Stimulated activated CD4-positive, alpha-beta T cell treated with anti-CD3 and anti-CD28 coated beads, Interleukin-4, amount 100 ng/mL, for 4 hours (primary cell): ENCODE results near the gene TMTC1.
"Not testable (repeated sequence)": the region's sequence is repeated elsewhere in the genome, so short reads cannot be mapped to it uniquely, and the experiment has no call there.

Experiments
- DNase-seq, 2 experiments: peaks; one replicate each; pipeline ENCODE4 v3.0.0-alpha.2; 2020

Gene TMTC1

DNA sequence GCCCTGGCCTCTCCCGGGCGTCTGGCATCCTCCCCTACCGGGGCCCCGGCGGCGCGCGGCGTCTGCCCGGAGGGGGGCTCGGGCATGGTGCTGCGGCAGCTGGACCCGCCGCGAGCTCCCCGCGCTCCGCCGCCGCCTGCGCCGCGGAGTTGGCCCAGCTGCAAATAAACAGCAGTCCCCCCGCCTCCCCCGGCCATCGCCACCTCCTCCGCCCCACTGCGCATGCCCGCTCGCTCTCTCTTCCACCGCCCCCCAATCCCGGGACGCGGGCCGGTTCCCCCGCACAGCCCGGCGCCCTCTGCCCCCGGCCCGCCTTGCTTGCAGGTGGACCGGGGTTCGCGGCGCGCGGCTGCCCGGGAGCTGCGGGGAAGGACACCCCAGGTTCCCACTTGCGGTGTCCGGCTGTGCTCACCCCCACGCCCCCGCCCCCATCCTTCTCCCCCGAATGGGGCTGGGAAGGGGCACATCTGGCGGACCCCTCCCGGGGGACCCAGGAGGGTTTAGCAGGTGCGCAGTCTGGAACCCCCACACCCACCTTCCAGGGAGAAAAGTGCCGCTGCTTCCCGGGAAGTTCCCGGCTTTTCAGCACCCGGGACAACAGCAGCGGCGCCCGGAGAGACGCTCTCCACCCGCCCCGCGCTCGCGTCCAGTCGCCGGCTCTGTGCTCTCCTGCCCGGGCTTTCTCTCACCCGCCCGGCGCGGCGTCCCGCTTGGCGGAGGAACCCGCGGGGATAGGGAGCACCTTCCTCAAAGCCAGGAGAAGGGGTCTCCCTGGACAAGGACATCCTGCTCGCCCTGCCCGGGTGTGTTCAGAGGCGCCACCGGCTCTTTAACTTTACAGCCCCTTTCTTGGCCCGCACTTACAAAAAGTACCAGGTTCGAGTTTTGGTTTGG, at the start of gene TMTC1:
Gene TMTC1 (minus strand): TSS at position 170 of the 894 bp plus-strand sequence. CDS start 191 bp downstream, outside the sequence.
- peak in 1 of 2 experiments; percentile 1 for DNase-seq

- DNase-seq: no peak
Measured at GRCh38 chr12:29831173-29831572, 47.4 kb upstream of the TMTC1 start.

DNA sequence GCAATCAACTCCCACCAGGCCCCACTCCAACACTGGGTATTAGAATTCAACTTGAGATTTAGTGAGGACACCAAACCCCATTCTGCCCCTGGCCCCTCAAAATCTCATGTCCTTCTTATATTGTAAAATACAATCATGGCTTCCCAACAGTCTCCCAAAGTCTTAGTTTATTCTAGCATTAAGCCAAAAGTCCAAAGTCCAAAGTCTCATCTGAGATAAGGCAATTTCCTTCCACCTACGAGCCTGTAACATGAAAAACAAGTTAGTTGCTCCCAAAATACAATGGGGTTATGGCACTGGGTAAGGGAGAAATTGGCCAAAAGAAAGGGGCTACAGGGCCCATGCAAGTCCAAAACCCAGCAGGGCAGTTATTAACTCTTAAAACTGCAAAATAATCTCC, 46.6 kb upstream of the TMTC1 start:
- DNase-seq: no peak

DNA sequence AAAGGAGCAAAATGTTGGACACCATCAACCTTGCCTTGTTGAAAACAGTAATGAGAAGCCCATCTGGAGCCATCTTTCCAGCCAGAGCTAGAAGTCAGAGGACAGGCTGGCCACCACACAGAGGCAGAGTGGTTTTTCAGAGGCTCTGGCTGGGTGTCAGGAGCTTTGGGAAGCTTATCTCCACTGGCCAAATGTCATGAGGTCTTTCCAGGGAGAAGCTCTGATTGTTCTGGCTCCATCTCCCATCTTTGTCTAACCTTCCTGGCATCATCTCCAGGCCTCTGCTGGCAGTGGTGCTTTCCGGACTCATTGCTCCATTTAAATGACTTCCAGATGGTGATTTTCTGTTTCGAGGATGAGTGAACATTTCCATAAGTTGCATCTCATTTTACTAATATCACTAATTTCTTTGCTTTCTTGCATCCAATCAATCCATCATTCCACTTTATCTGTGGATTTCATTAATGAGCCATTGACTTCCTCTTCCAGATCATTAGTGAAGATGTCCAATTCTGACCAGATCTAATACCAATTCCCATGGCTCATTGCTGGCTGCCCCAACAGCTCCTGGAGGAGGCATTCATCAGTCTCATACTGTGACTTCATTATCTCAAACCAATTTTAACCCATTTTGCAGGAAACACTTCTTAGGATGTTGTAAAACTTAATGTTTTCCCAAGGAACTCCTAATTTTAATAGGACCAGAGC, 35.3 kb upstream of the TMTC1 start:
- DNase-seq: no peak

DNA sequence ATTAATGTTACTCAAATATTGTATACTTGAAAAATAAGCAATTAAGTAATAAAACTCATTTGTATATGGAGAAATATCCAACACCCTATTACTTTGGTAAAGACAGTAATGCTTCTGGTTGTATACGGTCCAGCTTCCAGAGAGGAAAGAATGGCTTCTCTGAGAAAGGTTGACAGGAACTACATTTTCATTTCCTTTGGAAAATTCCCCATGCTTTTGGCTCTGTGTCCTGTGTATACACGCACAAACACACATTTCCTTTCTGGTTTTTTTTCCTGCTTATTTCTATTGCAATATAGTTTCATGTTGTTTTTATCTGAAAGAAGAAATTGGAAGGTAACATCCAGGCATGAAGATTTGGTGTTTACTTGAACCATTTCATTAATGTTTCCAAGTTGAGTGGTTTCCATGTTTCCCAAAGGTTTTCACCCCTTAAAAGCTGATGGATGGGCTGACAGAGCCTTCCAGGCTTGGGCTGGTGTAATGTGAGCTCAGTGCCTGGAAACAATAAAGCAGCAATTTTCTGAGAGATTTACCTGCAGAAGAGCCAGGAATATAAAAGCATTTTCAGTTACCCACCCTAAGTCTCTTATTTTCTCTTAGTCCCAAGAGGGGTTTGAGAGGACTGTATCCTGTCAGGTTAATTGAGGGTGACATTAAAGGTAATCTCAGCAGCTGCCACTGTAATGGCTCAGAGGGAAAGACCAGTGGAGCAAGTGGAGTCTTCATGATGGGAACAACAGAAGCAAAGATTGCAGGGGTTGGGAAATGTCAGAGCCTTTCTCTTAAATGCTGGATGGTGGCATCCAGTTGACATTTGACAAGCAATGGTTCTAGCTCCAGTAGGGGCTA, 33.4 kb upstream of the TMTC1 start:
- no peak for DNase-seq

- not testable (repeated sequence) for DNase-seq
Measured at GRCh38 chr12:29809616-29810361, 26.0 kb upstream of the TMTC1 start.

- no peak for DNase-seq
Measured at GRCh38 chr12:29807129-29807528, 23.4 kb upstream of the TMTC1 start.

DNA sequence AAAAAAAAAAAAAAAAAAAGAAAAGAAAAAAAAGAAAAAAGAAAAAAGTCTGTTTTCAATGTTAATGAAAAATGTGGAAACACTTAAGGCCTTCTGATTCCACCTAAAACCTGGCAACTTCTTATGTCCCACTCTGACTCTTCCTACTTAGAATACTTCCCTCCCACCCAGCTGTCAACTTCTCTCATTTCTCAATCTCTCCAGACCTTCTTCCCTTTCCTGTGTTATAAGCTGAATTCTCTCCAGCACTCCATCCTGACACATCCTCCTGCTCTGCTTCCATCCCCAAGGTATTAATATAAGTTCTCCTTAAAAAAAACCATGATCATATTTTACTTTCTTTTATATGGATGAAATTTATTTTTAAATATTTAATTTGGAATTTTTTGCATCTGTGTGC, 20.3 kb upstream of the TMTC1 start:
- no peak for DNase-seq

DNA sequence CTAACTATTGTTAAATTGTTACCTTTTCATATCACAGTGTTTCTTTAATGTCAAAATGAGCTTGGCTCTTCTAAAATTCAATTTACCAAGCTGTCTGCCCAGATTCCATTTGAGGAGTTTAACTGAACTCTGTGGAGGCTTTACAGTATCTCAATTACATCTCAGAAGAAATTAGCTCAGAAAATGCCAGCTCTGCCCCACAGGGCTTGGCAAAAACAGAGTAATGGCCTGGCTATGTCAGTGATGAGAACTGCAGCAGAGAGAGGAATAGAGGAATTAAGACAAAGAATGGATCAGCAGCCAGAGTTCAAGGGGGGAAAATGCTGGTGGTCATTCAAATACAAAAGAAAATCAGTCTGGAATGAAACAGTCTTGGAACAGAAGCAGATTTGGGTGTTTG, 15.8 kb upstream of the TMTC1 start:
- DNase-seq: no peak

- no peak for DNase-seq
Measured at GRCh38 chr12:29797565-29798355, 14.0 kb upstream of the TMTC1 start.

DNA sequence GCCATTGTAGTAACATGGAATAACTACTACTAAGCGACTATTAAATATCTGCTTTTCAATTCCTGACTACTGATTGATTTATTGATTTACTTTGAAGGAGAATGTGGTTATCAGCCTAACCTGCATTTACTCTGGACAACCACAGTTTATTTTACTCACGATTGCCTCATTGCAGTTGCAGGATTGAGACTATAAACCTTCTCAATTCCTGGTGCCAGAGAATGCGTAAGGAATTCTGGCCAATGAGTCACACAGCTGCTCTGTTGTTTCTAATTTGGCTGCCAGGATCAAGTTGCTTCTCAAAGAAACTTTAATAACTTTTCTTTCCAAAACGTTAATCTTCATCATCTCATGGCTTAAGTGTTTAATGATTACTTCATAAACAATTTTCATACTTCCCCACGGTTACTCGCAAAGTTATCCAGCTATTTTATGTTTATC, 13.1 kb upstream of the TMTC1 start:
- DNase-seq: no peak

- no peak for DNase-seq
Measured at GRCh38 chr12:29795715-29796114, 12.0 kb upstream of the TMTC1 start.

DNA sequence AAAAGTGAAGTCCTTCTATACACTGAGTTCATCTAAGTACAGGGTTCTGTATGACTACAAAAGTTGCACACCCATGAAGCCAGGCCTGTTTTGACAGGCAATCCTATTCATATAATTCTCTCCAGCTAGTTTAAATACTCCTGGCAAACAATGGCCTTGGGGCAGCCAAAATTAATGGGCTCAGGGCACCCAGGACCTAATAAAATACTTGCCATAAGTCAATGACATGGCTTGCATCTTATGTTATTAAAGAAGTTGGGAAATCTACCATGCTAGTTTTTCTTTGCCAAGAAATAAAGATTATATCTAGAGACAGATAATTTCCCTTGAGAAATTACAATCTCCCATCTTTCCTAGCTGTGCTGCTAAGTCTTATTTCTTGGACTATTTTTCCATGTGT, 11.1 kb upstream of the TMTC1 start:
- no peak for DNase-seq

DNA sequence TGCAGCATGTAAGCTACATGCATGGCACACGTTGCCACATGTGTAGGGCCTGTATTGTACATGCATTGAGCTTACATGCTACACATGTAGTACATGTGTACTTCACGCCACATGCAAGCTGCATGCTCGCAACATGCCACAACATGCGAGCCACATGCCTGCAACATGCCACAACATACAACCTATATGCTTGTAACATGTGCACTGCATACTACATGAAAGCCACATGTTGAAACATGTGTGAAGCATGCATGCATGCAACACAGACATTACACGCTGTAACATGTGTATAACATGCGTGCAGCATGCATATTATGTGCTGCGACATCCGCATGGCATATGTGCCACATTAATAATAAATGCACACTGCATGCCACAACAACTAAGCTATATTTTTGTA, 9.1 kb upstream of the TMTC1 start:
- no peak for DNase-seq

GRCh38 chr12:29792132-29792531, 8.4 kb upstream of the TMTC1 start:
- DNase-seq: no peak

- DNase-seq: no peak
Measured at GRCh38 chr12:29782871-29783772, 620 bp downstream of the TMTC1 start.

GRCh38 chr12:29782285-29782870, 1.4 kb downstream of the TMTC1 start:
- DNase-seq: no peak

GRCh38 chr12:29781705-29782266, 2.0 kb downstream of the TMTC1 start:
- no peak for DNase-seq

DNA sequence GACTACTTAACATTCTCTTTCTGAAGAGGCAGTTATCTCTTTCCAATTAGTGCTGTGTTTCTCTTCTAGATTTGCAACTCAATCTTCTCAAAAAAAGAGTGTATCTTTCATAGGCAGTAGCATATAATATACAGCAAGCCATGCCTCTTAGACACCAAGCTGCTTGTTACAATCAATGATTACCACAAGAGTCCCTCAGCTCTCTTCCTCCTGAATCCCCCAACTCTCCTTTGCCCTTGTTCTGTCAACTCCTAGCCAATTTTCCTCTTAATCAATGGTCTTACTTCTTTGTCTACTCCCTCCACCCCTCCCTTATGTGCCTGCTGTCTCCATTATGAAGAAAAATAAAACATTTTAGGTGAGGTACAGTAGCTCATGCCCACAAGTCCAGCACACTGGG, 2.6 kb downstream of the TMTC1 start:
- no peak for DNase-seq

GRCh38 chr12:29780084-29780483, 3.7 kb downstream of the TMTC1 start:
- no peak for DNase-seq
